ENCODE results near the gene LRRC66. TPM values are rescaled to one million over a fixed set of nuclear protein-coding genes. Genes with fewer than 3 reads are reported as not detected.

Gene LRRC66, protein sequence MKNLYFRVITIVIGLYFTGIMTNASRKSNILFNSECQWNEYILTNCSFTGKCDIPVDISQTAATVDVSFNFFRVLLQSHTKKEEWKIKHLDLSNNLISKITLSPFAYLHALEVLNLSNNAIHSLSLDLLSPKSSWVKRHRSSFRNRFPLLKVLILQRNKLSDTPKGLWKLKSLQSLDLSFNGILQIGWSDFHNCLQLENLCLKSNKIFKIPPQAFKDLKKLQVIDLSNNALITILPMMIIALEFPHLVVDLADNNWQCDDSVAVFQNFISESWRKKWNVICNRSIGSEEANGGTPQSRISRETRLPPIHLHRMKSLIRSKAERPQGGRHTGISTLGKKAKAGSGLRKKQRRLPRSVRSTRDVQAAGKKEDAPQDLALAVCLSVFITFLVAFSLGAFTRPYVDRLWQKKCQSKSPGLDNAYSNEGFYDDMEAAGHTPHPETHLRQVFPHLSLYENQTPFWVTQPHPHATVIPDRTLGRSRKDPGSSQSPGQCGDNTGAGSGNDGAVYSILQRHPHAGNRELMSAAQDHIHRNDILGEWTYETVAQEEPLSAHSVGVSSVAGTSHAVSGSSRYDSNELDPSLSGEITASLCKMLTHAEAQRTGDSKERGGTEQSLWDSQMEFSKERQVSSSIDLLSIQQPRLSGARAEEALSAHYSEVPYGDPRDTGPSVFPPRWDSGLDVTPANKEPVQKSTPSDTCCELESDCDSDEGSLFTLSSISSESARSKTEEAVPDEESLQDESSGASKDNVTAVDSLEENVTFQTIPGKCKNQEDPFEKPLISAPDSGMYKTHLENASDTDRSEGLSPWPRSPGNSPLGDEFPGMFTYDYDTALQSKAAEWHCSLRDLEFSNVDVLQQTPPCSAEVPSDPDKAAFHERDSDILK
- total RNA-seq (2014; rRNA removed; shearing (Covaris generic)): 0.10 and 0.12 TPM in 2 replicates

DNA sequence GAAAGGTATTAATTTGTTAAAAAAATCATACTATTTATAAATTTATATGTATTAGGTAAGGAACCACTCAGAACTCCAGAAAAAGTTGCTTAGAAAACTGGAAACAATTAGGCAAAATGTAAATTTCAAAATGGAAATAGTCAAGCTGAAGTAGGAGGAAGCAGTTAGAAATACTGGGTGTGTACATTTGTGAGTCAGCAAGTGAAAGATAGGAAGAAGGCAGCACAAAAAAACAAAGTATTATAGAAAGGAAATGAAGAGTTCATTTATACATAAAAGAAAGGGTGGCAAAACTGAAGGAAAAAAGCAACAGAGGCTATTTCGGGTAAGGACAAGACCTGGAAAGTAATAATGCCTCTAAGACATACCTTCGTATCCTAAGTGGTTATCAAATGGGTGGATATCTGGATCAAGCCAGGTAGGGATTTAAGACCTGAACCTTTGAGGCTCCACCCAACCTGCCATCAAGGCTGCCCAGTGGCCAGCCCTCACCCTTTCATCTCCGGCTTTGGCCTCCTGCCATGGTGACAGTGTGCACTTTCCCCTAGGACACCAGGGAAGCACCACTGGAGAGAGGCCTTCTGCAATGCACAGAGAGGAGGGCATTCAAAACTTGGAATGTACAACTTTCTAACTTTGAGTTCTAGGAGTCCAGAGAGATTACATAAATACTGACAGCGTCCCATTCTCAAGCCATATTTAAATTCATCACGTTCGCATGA lies at the start of gene LRRC66:
LRRC66 (minus strand) TSS at position 428 of the 722 bp plus-strand sequence. CDS start 2,750 bp downstream, outside the sequence.
- DNase-seq (ENCODE audit: low read depth): no peak

DNA sequence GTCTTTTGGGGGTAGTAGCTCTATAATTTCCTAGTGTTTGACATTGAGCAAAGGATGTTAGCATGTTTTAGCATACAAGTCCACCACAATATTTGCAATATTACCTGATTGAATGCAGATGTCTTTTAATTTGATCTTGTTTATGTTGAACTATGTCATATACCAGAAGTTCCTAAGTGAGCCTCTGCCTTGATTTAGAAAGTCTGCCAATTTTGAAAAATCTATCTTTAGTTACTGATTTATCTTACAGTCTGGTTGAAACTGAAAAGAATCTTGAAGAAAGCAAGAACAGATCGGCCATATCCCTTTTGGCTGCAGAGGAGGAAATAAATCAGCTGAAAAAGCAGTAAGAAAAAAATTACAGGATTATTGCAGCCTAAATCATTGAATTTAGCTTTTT lies 49.4 kb upstream of the LRRC66 start:
- no peak for DNase-seq (ENCODE audit: low read depth)

DNA sequence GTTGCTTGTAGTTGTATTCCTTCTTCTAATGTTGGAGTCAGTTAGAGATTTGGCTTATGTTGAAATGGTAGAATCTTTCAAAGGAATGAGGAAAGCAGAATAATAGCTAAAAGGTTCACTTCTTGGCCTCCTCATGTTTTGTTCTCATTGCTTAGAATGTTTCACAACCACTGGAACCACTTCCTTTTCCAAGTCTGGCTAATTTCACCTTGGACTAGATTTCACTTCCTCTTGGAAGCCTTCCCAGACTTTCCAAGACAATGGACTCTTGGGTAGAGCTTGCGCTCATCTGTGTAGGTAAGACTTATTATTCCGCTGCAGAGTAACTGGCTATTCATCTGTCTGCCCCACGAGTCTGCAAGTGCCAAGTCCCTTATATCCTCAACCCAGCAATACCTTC lies 39.2 kb upstream of the LRRC66 start:
- peak; percentile 30 for DNase-seq (ENCODE audit: low read depth)

DNA sequence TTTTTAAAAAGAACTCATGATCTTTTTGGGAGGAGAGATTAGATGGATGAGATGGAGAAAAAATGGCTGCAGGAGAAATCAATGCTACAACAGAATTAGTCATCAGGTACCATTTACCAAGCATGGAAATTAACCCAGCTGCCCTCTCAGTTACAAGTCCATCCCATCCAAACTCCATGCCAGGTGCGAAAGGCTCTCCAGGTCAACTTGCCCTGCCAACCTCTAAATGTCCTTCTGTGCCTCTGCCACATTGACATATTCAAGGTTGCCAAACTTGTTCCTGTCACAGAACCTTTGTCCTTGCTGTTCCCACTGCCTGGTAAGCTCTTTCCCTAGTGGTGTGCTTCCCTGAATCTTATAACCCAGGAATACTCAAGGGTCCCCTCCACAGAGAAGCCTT lies 38.1 kb upstream of the LRRC66 start:
- no peak for DNase-seq (ENCODE audit: low read depth)

DNA sequence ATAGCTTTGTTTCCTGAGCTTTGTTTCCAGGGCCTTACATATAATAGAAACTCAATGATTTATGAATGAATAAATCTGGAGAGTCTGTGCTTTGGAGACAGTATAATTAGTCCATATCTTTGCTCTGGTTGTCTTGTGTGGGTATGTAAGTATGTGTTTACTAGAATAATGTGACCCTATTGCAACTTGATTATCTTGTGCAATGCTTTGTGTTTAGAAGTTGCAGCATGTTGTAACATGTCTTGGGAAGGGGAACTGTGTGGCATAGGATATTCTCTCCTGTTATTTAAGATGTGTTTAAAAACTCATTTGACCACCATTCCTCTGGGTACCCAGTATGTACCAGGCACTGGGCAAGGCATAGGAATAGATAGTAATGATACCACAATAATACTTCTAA lies 37.0 kb upstream of the LRRC66 start:
- DNase-seq (ENCODE audit: low read depth): no peak

DNA sequence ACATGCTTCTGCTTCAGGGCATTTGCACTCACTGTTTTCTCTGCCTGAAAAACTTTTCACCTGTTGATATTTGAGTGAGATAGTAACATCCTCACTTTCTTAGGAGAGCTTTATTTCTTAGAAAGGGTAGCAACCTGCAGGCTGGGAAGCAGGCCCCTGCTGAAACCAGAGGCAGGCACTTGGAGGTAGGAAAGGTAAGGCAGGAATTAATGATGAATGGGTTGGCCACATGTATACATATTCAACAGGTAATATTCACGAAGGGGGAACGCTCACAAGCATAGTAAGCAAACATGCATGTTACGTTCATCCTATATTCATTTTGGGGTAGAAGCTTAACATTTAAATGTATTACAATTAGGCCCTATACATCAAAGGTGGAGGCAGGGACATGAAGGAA lies 34.1 kb upstream of the LRRC66 start:
- no peak for DNase-seq (ENCODE audit: low read depth)

DNA sequence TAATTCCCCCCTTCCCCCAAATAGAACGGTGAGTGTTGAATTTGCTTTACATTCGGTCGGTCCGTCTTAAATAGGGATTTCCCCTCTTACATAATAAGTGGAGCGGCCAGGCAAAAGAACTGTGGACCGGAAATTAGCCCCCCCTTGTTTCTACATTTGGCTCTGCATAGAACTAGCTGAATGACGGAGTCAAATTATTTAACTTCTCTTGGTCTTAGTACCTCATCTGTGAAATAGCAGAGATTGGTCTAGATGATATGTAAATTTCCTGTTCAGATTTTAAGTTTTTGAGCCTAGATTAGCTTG lies 32.3 kb upstream of the LRRC66 start:
- DNase-seq (ENCODE audit: low read depth): no peak

DNA sequence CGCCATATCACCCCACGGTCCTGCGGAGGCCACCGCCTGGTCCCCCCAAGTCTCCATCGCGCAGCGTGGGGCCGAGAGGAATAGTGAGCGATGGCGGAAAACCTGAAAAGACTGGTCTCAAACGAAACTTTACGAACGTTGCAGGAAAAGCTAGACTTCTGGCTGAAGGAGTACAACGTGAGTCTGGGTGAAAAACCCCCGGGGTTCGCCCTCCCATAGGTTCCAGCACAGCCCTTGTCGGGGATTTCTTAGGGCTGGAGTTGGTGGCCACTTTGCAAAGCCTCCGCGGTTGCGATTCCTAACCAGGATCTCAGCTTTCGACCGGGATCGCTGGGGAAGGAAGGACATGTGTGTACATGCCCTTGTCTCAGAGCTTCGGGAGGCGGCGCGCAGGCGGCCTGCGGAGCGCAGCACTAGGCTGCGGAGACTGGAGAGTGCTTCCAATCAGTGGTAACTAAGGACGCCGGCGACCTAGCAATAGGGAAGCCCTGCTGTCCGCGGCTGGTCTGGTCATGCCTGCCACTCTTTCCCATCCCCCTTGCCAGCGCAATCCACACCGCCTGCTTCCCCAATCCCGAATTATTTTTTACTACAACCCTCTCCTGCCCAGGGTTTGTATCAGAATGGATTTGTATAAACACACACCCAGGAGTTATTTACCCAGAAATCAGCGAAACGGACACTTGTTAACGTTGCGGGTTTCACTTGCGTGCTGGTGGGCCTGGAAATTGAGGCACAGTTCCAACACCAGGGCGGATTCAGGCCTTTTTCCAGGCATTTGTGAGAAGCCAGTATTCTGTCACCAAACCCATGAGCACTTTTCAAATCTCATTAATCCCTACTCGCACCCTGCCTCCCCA lies 31.7 kb upstream of the LRRC66 start:
- peak; percentile 66 for DNase-seq (ENCODE audit: low read depth)

DNA sequence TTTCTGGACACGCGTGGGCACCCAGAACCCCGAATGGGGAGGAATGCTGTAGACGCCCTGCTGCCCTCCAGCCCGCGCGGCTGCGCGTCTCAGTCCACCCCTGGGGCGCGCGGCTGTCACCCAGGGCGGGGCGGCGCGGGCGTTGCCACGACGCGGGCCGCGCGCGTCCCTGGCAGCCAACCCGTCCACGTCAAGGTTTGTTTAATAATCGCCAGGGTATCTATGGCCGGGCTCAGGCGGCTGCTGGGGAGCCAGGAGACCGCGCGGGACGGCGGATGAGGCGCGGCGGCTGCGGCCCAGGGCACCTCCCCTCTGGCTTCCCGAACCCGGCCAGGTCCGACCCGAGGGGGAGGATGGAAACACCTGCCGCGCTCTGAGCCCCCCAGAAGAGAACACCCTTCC lies 31.1 kb upstream of the LRRC66 start, which contains the start of gene SPATA18:
SPATA18 (plus strand) TSS at position 92 of the 402 bp plus-strand sequence. CDS start 401 bp downstream, outside the sequence.
- no peak for DNase-seq (ENCODE audit: low read depth)

DNA sequence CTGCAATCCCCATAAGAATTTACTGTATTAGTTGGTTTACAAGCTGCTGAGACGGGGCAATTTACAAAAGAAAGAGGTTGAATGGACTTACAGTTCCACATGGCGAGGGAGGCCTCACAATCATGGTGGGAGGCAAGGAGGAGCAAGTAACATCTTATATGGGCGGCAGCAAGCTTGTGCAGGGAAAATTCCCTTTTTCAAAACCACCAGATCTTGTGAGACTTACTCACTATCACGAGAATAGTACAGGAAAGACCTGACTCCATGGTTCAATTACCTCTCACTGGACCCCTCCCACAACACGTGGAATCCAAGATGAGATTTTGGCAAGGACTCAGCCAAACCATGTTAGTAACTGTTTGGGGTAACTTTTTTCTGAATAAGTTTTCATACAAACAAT lies 29.1 kb upstream of the LRRC66 start:
- DNase-seq (ENCODE audit: low read depth): no peak

DNA sequence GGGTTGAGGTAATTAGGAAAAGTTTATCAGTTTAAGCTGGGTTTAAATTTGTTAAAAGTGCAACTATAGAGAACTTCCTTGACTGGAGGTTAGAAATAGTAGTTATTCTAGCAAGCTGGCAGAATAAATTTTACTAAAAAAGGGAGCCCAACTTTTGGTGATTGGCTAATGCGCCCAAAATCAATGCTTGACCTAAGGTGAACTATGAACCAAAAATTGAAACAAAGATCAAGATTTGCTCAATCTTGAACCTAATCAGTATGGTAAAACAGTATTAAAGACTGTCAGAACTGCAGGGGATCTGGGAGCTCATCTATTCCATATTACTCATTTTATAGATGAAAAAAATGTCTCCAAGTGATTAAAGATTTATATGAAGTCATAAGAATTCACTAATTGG lies 24.9 kb upstream of the LRRC66 start:
- DNase-seq (ENCODE audit: low read depth): no peak

DNA sequence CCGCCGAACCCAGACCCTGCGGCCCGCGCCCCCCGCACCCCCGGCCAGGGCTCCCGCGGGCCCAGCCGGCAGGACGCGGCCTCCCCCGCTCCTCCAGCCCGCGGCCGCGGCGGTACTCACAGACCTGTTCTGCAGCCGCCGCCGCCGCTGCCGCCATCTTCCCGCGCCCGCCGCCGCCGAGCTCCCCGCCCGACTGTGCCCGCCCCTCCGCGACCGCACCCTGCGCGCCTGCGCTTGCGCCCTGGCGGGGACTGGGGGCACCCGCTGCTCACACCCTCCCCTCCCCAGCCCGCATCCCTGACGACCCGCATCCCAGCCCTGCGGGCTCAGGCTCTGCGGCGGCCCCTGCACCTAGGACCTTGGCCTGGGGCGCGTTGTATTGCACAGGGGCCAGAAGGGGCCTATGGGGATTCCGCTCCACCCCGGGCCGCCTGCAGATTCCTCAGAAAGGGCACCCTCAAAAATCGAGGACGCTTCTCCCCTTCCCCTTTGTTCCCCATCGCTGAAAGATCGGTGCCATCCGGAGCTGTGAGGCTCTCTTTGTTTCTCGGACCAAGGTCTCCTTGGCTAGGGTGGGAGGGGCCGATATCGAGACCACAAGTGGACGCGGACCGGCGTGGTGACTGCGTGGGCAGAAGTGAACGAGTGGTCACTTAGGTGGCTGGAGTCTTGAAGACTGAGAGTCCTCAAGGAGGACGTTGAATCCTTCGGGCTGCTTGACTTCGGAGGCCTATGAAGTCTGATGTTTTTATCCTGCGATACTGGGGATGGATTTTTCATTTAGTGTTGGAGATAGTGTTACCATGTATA lies 18.1 kb upstream of the LRRC66 start, which contains the start of gene SGCB:
SGCB (minus strand) TSS at position 197 of the 810 bp plus-strand sequence; CDS start at position 157, 40 bp downstream.
- peak; percentile 44 for DNase-seq (ENCODE audit: low read depth)

DNA sequence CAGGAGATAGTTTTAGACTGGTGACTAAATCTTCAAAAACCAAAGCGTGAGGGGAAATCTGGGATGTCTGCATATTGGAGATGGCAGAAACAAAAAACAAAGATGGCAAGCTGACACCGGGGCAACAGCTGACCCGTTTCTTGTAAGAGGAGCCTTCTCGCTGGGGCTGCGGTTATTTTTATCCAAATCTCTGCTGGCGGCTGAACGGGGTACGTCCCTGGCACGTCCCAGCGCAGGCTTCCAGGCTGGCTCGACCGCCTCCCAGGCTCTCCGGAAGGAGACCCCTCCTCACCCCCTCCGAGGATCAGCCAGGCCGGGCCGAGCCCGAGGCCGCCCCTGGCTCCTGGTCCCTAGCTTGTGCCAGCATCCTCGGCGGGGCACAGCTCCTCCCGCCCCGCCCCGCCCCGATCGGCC lies 17.5 kb upstream of the LRRC66 start:
- peak; percentile 43 for DNase-seq (ENCODE audit: low read depth)

DNA sequence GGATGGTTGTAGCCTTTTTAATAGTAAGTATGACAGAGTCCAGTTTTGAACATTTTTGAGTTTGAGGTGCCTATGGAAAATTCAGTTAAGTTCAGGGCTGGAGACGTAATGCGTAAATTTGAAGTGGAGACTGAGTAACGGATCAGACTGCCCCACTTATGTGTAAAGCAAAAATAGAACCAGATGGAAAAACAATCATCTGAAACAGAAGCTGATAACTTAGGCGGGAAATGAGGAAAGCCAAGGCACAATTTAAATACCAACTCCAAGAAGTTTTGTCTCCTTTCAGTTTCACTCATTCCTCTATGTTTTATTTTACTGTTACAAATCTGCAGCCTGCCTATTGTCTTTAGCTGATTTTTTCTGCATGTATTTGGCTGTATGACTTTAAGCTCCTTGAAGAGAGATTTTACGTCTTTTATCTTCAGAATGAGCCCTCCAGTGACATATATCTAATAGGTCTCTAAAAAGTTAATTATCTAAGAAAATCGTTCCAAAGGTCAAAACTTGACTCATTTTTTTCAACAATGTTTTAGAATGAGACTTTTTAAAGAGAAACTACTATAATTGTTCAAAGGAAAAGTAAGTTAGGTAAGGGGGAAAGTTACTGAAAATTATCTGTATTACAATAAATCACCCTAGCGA lies 16.8 kb upstream of the LRRC66 start:
- peak; percentile 3 for DNase-seq (ENCODE audit: low read depth)

DNA sequence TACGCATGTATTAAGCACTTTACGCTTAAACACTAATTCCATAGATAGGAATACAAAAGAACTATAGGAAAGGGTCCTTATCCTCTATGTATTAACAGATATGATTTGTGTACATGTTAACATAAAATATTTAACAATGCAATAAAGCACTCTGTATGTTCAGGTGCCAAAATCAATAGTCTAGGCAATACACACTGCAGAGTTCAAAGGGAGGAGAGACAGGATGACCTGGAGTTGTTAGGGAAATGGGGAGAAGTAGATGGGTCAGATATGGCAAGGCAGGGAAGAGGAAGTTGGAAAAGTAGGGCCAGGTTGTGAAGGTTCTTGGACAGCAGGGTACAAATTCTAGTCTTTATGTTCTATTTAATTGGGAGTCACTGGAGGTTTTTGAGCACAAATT lies 15.0 kb upstream of the LRRC66 start:
- no peak for DNase-seq (ENCODE audit: low read depth)

DNA sequence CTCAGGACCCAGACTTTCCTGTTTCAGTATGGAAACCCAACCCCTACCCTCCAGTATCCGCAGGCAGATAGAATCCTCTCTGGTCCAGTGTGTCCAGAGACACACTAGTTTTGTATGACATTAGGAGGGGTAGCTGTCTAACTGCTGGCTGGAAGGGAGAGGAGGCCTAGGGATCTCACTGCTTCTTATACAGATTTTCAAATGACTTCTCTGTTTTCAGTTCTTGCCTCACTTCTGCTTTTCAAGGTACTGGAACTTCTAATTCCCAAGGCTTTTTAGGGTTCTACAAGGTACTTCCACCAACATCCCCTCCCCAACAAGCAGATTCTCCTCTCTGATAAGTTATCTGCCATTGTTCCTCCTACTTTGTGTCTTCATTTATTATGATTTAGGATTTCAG lies 11.8 kb upstream of the LRRC66 start:
- DNase-seq (ENCODE audit: low read depth): no peak

DNA sequence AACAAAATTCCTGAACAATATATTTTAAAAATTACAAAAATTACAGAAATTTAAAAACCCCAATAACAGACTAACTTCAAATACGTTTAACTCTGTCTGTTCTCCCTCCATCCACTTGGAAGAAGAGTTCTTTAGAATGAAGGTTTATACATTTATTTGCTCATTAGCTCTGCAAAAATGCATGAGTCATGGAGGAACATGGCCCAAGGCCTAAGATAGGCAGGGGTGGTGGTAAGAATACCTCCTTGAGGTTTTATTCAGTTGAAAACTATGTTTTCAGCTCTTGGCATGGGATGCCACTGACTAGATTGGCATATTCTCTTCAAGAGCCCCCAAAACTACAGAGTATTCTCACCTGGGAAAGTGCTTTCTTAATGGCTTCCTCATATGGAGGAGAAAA lies 8.8 kb upstream of the LRRC66 start:
- DNase-seq (ENCODE audit: low read depth): peak; percentile 86

DNA sequence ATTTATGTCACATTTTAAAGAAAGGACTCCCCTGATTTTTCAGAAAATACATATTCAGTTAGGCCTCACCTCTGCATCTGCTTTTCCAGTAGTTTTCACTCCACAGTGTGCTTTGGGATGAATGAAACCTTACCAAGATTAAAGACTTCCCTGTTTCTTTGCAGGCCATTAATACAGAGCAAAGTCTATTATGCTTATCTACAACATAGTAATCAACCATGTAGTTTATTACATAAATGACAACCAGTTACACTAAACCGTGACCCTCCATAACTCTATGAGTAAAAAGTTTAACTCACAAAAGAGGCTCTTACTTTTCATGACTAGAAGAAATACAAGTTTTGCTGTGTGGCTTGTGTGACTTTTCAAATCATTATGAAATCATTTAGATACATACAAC lies 2.3 kb downstream of the LRRC66 start:
- DNase-seq (ENCODE audit: low read depth): no peak

DNA sequence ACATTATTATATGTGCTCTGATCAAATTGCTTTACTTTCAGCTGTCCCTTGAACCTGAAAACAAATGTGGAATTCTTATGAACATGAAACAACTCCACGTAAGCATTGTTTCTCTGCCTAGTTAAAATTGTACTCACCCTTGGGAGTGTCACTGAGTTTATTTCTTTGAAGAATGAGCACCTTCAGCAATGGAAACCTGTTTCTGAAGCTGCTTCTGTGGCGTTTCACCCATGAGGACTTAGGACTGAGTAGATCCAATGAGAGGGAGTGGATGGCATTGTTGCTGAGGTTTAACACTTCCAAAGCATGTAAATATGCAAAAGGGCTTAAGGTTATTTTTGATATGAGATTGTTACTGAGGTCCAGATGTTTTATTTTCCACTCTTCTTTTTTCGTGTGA lies 3.2 kb downstream of the LRRC66 start:
- no peak for DNase-seq (ENCODE audit: low read depth)

DNA sequence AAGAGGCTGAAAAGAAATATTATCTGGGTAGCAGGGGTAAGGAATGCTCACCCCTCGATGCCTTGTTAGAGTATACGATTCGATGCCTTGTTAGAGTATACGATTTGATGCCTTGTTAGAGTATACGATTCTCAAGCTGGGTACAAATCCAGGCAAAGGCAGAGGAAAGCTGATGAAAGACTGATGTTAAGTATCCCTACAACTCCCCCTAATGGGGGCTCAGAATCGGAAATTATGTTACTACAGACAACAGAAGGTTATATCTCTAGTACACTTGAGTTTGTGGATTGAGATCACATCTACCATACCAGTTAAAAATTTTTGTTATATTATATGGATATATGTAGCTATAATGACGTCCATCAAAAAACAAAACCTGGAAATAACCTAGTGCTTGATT lies 4.8 kb downstream of the LRRC66 start:
- DNase-seq (ENCODE audit: low read depth): no peak
